Measurements from ENCODE around the gene IMP3.
"Not testable (repeated sequence)": the region's sequence is repeated elsewhere in the genome, so short reads cannot be mapped to it uniquely, and the experiment has no call there.

IMP3 gene

DNA sequence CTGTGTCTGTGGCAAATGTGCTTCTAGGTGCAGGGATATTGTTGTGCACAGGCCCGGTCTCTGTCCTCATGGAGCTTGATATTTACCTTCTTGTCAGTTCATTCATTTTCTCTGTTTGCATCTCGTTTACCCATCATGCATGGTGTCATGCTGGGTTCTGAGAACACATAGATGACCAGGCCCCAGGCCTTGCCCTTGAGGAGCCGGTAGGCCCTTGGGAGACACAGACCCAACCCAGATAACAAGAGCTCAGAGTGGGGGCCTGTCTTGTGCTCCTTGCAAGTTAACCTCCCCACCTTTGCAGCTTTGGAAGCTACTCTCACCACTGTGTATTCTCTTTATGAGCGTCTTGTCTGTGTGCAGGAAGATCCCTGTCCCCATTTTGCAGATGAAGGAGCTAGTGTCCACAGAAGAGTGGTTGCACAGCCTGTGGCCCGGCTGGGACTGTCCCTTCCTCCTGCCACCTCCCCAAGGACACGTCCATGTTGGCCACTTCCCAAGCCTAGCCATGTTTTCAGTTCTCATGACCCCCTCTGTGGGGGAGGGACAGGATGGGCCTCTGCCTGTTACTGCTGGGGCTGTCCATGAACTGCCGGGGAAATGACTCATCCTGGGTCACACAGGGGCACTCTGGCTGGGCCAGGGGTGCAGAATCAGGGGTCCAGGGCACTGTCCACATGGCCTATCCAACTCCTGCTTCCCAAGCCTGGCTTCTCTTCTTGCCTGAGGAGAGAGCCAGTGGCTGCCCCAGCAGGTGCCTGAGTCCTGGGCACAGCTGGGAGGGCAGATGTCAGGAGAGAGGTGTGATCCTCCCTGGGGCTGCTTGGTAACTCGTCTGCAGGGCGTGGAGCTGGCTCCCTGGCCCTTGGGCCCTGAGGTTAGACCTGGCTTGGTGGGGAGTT lies 11.1 kb upstream of the IMP3 start:
- DNase-seq (ENCODE audit: low spot score) = no peak

DNA sequence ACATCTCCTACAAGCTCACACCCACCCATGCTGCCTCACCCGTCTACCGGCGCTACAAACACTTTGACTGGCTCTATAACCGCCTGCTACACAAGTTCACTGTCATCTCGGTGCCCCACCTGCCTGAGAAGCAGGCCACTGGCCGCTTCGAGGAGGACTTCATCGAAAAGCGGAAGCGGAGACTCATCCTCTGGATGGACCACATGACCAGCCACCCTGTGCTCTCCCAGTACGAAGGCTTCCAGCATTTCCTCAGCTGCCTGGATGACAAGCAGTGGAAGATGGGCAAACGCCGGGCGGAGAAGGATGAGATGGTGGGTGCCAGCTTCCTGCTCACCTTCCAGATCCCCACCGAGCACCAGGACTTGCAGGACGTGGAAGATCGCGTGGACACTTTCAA lies 9.8 kb upstream of the IMP3 start:
- no peak for DNase-seq (ENCODE audit: low spot score)

DNA sequence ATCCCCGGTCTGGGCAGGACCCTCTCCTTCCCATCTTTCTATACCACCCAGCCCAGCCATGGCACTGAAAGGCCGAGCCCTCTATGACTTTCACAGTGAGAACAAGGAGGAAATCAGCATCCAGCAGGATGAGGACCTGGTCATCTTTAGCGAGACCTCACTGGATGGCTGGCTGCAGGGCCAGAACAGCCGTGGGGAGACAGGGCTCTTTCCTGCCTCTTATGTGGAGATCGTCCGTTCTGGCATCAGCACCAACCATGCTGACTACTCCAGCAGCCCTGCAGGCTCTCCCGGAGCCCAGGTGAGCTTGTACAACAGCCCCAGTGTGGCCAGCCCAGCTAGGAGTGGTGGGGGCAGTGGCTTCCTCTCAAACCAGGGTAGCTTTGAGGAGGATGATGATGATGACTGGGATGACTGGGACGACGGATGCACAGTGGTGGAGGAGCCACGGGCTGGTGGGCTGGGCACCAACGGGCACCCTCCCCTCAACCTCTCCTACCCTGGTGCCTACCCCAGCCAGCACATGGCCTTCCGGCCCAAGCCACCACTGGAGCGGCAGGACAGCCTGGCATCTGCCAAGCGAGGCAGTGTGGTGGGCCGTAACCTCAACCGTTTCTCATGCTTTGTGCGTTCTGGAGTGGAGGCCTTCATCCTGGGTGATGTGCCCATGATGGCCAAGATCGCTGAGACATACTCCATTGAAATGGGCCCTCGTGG lies 9.2 kb upstream of the IMP3 start:
- DNase-seq (ENCODE audit: low spot score) = no peak

DNA sequence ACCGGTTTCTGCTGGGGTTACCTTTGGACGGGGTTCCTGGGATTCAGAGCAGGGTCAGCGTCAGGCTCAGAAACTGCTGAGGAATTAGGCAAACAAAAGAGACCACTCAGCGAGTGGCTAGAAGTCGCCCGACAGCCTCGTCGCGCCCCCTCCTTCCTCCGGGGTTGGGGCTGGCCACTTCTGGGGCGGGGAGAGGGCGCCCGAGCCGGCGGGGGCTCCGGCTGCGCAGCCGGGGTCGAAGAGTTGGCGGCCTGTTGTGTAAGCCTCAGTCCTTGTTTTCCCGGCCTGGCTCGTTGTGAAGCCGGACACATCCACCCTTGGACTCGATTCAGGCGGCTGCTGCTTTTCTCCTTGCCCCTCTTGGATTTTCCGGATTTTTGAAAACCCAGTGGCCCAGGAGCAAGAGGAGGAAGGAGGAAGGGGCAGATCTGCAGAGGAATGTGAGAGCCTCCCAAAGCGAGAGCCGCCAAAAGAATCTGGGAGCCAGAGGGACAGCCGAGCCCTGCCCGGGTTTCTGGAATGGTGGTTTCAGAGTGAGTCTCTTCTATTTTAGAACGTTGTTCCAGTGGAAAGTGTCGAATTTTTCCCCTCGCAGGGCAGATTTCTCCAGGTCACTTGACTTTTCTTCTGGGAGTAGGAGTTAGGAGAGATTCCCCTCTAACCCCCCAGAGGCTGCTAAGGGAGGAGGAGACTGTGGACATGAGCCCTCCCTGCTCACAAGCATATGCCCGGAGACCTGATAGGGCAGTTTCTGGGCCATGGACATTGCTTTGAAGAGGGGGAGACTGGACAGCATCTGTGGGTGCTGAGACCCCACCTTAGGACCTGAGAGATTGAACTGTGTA lies 8.4 kb upstream of the IMP3 start:
- DNase-seq (ENCODE audit: low spot score) = no peak

DNA sequence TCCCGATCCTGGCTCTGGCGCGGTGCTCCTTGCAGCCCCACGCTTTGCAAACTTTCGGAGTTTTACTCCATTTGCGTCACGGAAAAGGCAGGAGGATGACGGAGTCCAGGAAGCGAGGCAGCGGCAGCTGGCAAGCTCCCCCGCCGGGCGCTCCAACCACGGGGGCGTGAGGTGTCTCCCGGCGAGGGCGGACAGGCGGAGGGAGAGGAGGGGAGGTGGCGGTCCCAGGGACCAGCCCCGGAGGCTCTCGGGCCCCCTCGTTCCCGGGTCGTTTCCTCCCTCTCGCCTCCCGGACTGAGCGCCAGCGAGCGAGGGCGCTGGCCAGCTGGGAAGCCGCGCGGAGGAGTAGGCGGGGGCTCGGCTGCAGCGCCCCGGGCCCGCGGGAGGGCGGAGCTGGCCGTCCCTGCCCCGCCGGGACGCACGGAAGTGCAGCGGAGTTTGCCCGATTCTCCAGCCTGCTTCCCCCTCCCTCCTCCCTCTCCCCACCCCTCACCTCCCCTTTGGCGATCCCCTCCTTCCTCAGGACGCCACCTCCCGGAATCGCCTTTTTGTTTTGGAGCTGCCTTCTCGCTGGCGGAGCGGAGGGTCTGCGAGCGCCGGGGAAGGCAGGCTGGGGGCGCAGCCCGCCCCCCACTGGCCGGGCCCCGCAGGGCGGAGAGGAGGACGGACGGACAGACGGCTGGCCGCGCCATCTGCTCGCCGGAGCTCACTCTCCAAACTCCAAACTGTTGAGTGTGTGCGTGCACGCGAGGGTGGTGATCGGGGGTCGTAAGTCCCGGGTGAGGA lies 7.5 kb upstream of the IMP3 start, which contains the start of gene SNX33:
Gene SNX33, plus strand, starts transcription at position 543 of the 786 bp plus-strand sequence. CDS start 1,191 bp downstream, outside the sequence.
- DNase-seq (ENCODE audit: low spot score) = peak; percentile 29

DNA sequence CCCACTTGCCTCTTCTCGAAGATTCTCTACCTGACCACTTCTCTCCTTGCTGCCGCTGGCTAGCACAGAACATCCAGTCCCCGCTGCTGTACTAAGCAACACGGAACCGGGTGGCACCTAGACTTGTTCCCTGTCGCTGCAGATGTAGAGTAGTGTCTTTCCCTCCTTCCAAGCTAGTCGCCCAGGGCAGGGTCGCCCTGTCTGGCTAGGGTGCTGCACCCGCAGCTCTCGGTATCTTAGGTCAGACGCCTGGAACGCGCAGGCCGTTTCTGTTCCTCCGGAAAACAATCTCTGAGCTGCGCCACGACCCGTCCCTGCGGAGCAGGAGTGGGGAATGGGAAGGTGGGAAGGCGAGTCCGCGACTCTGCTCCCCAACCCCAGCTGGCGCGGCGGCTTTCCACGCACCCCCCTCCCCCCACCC lies 6.9 kb upstream of the IMP3 start:
- DNase-seq (ENCODE audit: low spot score) = no peak

DNA sequence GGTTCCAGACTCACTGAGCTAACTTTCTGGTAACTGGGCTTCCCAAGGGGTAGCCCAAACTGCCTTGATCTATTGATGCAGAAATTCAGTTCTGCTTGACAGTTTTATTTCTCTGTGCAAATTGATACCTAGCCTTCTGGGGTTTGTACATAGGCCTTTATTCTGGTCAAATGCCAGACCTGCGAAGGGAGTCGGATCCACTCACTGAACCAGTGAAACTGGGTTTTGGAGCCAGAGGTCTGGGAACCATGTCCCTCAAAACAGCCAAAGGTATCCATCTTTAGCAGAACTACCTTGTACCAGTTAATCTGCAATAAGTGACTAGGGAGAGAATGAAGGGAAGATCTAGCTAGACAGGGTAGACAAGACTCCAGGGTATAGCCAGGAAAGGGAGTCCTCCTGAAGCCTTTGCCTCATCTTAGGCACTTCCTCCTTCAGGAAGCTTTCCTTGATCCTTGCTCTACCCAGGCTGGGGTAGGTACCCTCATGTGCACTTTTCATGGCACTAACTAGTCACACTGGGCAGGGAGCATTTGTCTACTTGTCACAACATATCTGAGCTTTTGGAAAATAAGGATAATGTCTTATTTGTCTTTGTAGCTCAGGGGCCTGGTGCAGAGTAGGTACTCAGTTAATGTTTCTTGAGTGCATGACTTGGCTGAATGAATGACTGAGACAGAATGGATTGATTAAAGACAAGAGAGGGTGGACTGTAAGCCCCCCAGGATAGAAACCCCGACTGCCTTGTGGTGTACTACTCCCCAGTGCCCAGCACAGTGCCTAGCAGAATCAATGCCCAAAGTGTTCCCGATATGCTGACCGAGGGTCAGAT lies 6.3 kb upstream of the IMP3 start:
- DNase-seq (ENCODE audit: low spot score) = no peak

DNA sequence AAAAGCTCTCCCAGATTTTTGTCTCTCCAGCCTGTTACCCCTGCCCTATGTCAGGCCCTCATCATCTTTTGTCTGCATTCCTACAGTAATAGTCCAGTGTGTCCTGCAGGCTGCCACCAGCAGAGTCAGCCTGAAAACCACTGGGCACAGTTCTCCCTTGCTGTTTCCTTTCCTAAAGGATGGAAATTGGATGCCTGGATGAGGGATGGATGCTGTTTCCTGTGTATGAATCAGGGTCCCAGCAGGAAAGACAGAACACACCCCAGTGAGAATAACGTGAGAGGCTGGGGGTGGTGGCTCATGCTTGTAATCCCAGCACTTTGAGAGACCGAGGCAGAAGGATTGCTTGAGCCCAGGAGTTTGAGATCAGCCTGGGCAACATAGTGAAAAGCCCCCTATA lies 4.4 kb upstream of the IMP3 start:
- no peak for DNase-seq (ENCODE audit: low spot score)

DNA sequence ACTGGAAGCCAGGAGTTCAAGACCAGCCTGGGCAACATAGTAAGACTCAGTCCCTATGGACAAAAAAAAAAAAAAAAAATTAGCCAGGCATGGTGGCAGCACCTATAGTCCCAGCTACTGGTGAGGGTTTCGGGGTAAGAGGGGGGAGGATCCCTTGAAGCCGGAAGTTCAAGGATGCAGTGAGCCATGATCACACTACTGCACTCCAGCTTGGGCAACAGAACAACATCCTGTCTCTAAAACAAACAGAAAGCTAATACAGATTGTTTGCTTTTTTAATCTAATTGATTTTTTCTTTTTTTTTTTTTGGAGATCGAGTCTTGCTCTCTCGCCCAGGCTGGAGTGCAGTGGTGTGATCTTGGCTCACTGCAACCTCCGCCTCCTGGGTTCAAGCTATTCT lies 1.6 kb upstream of the IMP3 start:
- no peak for DNase-seq (ENCODE audit: low spot score)

DNA sequence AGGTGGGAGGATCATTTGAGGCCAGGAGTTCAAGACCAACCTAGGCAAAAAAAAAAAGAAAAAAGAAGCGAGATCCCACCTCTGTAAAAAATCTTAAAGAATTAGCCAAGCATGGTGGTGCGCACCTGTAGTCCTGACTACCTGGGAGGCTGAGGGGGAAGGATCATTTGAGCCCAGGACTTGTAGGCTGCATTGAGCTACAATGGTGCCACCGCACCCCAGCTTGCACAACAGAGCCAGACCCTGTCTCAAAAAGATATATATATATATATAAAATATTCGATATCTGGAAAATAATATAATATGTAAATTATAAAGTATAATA lies 1.1 kb upstream of the IMP3 start:
- DNase-seq (ENCODE audit: low spot score) = no peak

DNA sequence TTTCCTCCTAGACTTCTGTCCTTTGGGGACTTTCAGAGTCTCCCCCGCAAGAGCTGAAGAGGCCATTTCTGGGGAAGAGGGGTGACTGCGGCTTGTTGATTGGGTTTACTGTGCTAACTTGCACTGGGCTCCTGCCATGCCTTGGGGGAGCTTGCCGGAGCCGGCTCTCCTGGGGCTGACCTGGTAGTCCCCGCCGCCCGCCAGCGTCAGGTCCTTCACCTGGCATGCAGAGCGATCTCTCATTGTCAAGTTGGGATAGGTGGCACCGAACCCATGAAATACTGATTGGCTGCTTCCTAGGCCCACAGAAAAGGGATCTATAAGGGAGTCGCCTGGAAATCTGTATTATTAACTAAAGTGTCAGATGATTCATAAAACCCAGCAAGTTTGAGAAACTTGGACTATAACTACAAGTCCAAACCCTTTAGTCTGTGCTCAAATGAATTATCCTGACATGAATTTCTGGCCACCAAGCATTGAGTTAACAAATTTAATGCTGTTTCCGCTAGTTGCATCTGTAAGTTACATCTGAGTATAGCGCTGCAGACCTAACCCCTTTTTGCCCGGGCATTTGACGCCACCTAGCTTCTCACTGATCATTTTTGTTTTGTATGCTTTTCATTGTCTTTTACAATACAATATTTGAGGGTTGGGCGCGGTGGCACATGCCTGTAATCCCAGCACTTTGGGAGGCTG lies 607 bp upstream of the IMP3 start:
- peak; percentile 74 for DNase-seq (ENCODE audit: low spot score)

DNA sequence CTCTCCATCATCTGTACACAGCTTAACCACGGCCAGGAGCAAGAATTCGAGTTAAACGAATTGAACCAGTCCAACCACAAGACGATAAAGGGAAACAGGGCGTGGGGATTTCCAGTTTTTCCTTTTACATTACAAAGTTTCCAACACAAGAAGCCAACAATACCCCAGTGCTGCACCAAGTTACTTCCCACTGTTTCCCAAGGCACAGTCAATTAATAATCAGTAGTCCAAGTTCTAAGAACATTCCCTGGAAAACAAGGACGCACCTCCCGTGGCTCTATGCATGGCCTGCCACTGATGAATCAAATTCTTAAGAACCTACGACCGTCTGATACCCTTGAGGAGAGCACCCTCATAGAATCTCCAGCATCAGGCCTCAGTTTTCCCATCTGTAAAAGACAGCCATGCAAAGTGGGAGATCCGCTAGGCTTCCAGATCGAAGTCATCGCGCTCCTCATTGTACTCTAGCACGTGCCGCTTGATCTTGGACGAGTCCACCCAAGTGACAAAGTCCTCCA lies 774 bp downstream of the IMP3 start:
- DNase-seq (ENCODE audit: low spot score) = peak; percentile 32

DNA sequence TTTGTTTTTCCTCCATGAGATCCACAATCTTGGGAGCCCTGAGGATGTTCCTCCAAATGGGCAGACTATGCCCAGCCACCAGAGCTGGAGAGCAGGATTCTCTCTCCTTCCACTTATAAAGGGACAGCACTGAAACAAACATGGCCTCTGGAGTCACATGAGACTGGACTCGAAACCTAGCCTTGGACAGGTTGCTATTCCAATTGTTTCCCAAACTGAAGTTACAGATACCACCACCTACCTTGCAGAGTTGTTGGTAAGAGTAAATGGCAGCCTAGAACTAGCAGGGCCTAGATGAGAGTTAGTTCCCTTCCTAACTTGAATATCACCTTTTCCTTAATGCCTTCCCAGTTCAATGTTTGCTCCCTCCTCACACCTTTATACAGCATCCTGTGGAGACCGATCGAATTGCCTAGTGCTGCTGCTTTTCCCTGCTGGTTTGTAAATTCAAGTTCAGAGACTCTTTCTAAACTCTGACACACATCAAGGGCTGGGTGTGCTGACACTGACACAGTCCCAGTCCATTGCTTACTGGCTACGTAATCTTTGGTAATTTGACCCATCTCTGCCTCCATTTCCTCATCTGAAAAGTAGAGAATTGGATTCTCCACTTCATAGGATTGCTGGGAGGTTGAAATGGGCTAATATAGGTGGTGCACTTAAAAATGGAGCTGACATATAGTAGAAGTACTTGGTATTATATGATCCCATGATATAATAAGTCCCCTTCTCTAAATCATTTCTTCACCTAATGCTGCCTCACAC lies 2.6 kb downstream of the IMP3 start:
- no peak for DNase-seq (ENCODE audit: low spot score)

DNA sequence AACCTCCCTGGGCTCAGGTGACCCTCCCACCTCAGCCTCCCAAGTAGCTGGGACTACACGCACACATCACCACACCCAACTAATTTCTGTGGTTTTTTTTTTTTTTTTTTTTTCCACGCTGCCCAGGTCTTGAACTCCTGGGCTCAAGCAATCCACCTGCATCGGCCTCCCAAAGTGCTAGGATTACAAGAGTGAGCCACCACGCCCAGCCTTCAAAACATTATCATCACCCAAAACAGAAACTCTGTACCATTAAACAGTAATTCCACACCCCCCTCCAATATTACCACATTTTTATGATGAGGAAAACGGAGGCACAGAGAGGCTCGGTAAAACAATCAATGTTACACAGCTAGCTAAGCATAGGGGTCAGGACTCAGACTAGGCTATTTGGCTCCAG lies 4.0 kb downstream of the IMP3 start:
- no peak for DNase-seq (ENCODE audit: low spot score)

DNA sequence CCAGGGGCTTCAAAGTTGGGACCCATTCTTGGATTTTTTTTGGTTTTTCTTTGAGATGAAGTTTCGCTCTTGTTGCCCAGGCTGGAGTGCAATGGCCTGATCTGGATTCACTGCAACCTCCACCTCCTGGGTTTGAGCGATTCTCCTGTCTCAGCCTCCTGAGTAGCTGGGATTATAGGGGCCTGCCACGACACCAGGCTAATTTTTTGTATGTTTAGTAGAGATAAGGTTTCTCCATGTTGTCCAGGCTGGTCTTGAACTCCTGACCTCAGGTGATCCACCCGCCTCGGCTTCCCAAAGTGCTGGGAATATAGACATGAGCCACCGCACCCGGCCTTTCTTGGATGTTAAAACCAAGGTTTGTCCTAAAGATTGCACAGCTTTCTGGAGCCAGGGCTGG lies 6.1 kb downstream of the IMP3 start:
- DNase-seq (ENCODE audit: low spot score) = not testable (repeated sequence)

DNA sequence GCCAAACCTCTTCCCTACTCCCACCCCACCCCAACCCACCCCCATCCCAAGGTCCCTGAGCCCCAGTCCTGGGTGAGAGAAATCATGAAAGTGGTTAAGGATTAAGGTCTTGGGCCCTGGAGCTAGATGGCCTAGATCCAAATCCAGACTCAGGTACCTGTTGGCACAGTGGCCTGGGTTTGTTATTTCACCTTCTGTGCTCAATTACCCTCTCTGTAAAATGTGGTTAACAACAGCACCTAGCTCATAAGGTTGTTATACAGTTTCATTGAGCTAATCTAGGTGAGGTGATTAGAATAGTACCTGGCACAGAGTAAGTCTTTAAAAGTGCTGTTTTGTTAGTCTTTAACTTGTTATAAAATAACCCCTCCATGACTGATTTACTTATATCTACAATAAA lies 8.1 kb downstream of the IMP3 start:
- no peak for DNase-seq (ENCODE audit: low spot score)

DNA sequence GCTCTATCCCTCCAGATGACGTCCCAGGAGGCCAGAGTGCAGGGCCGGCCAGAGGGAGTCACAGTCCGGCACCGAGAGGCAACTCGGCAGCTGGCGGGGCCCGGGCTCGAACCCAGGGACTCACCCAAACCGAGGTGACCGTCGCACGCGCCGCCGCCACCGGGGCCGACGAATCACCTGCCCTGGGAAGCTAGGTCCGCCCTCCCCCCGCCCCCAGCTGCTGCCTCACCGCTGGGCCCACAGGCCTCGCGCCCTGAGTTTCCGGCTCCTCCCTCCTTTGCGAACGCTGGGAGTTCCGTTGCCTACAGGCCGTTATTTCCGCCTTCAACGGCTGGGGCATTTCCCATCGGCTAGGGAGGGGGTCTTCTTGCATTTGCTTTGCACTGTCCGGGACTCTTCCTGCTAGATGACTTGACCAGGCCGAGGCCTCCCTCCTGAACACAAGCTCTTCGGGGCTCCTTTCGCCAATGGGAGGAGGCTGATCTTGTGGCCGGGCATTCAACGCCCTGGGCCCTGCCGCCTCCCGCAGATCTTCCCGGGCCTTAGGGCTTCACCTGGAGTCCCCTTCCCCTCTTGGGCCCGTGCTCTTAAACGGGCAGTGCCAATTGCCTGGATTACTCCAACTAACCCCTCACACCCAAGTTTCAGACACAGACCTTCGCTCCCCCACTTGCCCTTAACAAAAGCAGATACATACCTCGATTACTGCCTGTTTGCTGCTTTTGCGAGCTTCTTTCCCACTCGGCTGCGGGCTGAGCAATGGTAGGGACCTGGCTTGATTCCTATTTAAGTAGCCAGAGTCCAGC lies 14.3 kb downstream of the IMP3 start, which contains the start of gene SNUPN:
Gene SNUPN, minus strand, starts transcription at position 184 of the 806 bp plus-strand sequence. CDS start 4,674 bp downstream, outside the sequence.
- peak; percentile 92 for DNase-seq (ENCODE audit: low spot score)

DNA sequence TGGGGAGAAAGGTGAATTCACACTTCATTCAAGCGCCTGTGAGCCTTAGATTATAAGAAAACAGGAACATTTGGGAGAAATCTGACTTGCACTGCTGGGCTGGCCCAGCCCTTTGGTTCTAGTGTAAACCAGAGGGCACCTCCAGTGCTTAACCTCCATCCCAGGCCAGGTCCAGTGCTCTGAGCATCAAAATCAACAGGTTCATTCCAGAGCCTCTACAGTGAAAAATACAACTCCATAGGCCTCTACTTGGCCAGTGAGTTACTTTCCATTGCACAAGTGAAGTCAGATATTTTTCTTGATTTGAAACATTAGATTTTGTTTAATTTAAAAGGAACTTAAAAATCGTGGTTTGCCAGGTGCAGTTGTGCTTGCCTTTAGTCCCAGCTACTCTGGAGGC lies 17.5 kb downstream of the IMP3 start:
- no peak for DNase-seq (ENCODE audit: low spot score)
